Measurements from ENCODE around the gene ADGRV1. TPM values are rescaled to one million over a fixed set of nuclear protein-coding genes. Genes with fewer than 3 reads are reported as not detected.
A peak's percentile ranks its signal among the peaks of the same experiment; 100 is the strongest.

The ADGRV1 gene
- total and polyA plus RNA-seq, 9 of the 15 experiments (the other 6 are each of a cell fraction or from before 2014, with no cell fraction given): 21.7 to 156 (median 58.2) TPM

- Histone ChIP-seq H2AFZ (ENCODE audit: low read depth, low read length) (peak overlapping the region; percentile 54), H3K9ac (ENCODE audit: insufficient read depth in 1 of 2, low read depth in 2 of 2, low read length in 2 of 2) (no peak overlapping the region), H3K27me3 (ENCODE audit: control insufficient read depth in 2 of 2, insufficient read depth in 2 of 2, low read length in 2 of 2) (no peaks in the 10 kb centered on the region), H3K79me2 (ENCODE audit: control insufficient read depth, insufficient read depth, low read length) (peaks cover 6% of the 10 kb centered on the region), H3K9me3 (replicated peaks; ENCODE audit: control insufficient read depth, insufficient read depth, low read depth, low read length) (no peaks in the 10 kb centered on the region), H3K36me3 (ENCODE audit: control insufficient read depth, insufficient read depth, low read length) (no peaks in the 10 kb centered on the region), H3K9me1 (ENCODE audit: control insufficient read depth, insufficient read depth, low read length) (no peaks in the 10 kb centered on the region), H4K20me1 (replicated peaks; ENCODE audit: control insufficient read depth, insufficient read depth, low read length) (no peaks in the 10 kb centered on the region), H3K27ac (ENCODE audit: extremely low read depth, low read depth, low read length) (no peak overlapping the region), H3K4me2 (ENCODE audit: insufficient read depth, low read length) (peak overlapping the region; percentile 21; the same call in 1 of the 2 replicates), H3K4me3 (no peak overlapping the region), H3K4me1 (replicated peaks in 1 of 2; ENCODE audit: control insufficient read depth in 2 of 2, insufficient read depth in 2 of 2, low read length in 2 of 2) (peaks cover 4 to 11% of the 10 kb centered on the region in 2 experiments; a peak in 4 of 5 replicates)
- 27% methylated on average over 3 of the region's 3 CpGs for WGBS (ENCODE audit: insufficient coverage, low coverage, missing lambda C conversion rate)
- CTCF ChIA-PET (ENCODE audit: low intra/inter-chr PET ratio): no interaction called here
- POLR2A ChIA-PET: no interaction called here
- intact Hi-C loops (cut with micrococcal nuclease) (loop anchor here (5.0 to 10.0 kb wide), 3 partner anchors 54 to 329 kb away; no protein-coding TSS in a partner anchor), in situ Hi-C loops (cut with MboI) (no loop called here)
- FAIRE-seq (no peak), ATAC-seq (peak; percentile 3; the same call in 1 of the 3 replicates), DNase-seq (ENCODE audit: extremely low read depth in 1 of 4, low spot score in 3 of 4) (peak in 2 of 4 experiments; percentile 32 to 36)
- no TSS peak for BruUV-seq (replicated peaks)
- no peak for TF ChIP-seq ZNF449 (CRISPR knock-in tag; IDR thresholded peaks at IDR 0.05)
- TF ChIP-seq ATF7 (IDR thresholded peaks at IDR 0.05): peak; percentile 22; the same call in 1 of the 2 replicates
- TF ChIP-seq ELK1 (CRISPR knock-in tag; IDR thresholded peaks at IDR 0.05): no peak
- peak in 1 of 2 experiments; percentile 36; a peak in 1 of 4 replicates for TF ChIP-seq FOXK2 (conservative IDR thresholded peaks at IDR 0.05 in 1 of 2, IDR thresholded peaks at IDR 0.05 in 1 of 2; ENCODE audit: low read depth in 2 of 2)
- peak; percentile 38; the same call in 1 of the 2 replicates for TF ChIP-seq DIDO1 (tag; IDR thresholded peaks at IDR 0.05; ENCODE audit: low read depth)
- TF ChIP-seq ZC3H11A (IDR thresholded peaks at IDR 0.05; ENCODE audit: low read depth, low read length): no peak
- no peak for TF ChIP-seq NR2C2 (CRISPR knock-in tag; IDR thresholded peaks at IDR 0.05)
- TF ChIP-seq NR2C2 (tag; IDR thresholded peaks at IDR 0.05): peak; percentile 77
- TF ChIP-seq E2F6 (IDR thresholded peaks at IDR 0.05; ENCODE audit: borderline replicate concordance in 1 of 2, extremely low read depth in 1 of 2, insufficient read depth in 1 of 2, insufficient read length in 1 of 2, low read depth in 1 of 2, low read length in 1 of 2, poor library complexity in 1 of 2, severe bottlenecking in 1 of 2): no peak
- no peak for TF ChIP-seq MAFG (tag; conservative IDR thresholded peaks at IDR 0.05)
- TF ChIP-seq, protein P1, sequence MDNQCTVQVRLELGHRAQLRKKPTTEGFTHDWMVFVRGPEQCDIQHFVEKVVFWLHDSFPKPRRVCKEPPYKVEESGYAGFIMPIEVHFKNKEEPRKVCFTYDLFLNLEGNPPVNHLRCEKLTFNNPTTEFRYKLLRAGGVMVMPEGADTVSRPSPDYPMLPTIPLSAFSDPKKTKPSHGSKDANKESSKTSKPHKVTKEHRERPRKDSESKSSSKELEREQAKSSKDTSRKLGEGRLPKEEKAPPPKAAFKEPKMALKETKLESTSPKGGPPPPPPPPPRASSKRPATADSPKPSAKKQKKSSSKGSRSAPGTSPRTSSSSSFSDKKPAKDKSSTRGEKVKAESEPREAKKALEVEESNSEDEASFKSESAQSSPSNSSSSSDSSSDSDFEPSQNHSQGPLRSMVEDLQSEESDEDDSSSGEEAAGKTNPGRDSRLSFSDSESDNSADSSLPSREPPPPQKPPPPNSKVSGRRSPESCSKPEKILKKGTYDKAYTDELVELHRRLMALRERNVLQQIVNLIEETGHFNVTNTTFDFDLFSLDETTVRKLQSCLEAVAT (IDR thresholded peaks at IDR 0.05): peak in 1 of 2 experiments; percentile 99; a peak in 2 of 4 replicates
- TF ChIP-seq, protein P2, sequence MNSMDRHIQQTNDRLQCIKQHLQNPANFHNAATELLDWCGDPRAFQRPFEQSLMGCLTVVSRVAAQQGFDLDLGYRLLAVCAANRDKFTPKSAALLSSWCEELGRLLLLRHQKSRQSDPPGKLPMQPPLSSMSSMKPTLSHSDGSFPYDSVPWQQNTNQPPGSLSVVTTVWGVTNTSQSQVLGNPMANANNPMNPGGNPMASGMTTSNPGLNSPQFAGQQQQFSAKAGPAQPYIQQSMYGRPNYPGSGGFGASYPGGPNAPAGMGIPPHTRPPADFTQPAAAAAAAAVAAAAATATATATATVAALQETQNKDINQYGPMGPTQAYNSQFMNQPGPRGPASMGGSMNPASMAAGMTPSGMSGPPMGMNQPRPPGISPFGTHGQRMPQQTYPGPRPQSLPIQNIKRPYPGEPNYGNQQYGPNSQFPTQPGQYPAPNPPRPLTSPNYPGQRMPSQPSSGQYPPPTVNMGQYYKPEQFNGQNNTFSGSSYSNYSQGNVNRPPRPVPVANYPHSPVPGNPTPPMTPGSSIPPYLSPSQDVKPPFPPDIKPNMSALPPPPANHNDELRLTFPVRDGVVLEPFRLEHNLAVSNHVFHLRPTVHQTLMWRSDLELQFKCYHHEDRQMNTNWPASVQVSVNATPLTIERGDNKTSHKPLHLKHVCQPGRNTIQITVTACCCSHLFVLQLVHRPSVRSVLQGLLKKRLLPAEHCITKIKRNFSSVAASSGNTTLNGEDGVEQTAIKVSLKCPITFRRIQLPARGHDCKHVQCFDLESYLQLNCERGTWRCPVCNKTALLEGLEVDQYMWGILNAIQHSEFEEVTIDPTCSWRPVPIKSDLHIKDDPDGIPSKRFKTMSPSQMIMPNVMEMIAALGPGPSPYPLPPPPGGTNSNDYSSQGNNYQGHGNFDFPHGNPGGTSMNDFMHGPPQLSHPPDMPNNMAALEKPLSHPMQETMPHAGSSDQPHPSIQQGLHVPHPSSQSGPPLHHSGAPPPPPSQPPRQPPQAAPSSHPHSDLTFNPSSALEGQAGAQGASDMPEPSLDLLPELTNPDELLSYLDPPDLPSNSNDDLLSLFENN (IDR thresholded peaks at IDR 0.05; ENCODE audit: low read depth in 2 of 2, low read length in 2 of 2): peak in 1 of 2 experiments; percentile 86; a peak in 2 of 4 replicates
These were observed 24.8 kb upstream of the ADGRV1 start for GRCh38 chr5:90533794-90534193.

Data from K562 (cell line).